Ureter (tissue), 1 donor: ENCODE data around the gene METAP2. TPM values are rescaled to one million over a fixed set of nuclear protein-coding genes. Genes with fewer than 3 reads are reported as not detected.
A peak's percentile ranks its signal among the peaks of the same experiment; 100 is the strongest.
"Not testable (repeated sequence)": the region's sequence is repeated elsewhere in the genome, so short reads cannot be mapped to it uniquely, and the experiment has no call there.

Experiments
- DNase-seq: peaks from one replicate; pipeline ENCODE4 v3.0.0-alpha.2; 2020; ENCODE audit warnings: low spot score
- total RNA-seq: library from RNA; stranded (reverse); gene quantifications from one replicate; pipeline ENCODE4 v1.2.4, GENCODE V29; 2023
- donor health status: DM: yes; HTN: yes; CAD: no.

The METAP2 gene
- total RNA-seq, 1 donor from 2014 or later = 56.5 TPM

DNA sequence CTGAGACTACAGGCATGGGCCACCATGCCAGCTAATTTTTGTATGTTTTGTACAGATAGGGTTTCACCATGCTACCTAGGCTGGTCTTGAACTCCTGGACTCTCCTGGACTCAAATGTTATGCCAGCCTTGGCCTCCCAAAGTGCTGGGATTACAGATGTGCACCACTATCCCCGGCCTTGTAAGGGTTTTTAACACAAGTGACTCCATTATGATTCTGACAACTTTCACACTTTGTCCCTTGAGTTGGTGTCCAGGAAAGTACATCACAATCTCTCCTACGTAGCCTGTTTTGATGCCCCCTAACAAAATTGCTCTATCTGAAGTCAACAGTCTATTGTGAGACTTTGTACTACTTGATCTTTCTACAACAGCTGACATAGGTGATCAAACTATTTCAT is 11.4 kb upstream of the METAP2 start:
- no peak for DNase-seq

DNA sequence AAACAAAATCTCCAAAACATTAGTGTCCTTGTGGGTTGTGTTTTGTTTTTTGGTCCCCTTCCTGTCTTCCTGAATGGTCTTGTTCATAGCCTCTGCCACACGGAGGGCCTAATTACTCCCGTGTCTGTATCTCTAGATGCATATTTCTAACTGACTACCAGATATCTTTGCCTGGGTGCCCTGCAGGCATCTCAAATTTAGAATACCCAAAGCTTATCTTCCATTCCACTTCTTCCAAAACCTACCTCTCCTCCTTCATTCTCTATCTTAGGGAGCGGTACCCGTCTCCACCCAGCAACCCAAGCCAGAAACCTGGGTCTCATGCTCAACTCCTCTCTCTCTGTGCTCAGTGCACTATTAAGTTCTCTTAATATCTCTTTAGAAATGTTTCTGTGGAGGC is 10.9 kb upstream of the METAP2 start:
- DNase-seq = no peak

DNA sequence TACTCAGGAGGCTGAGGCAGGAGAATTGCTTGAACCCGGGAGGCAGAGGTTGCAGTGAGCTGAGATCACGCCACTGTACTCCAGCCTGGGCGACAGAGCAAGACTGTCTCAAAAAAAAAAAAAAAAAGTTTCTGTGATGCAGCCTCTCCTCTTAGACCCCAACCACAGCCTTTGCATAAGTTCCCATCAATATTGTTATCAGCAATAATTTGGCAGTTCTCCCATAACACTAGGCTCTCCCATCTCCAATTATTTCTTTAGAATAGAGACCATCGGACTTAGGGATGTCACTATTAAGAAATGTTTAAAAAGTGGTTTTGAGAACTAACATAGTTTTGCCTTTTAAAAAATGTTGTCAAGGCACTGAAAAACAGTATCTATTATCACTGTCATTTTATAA is 10.2 kb upstream of the METAP2 start:
- DNase-seq = not testable (repeated sequence)

DNA sequence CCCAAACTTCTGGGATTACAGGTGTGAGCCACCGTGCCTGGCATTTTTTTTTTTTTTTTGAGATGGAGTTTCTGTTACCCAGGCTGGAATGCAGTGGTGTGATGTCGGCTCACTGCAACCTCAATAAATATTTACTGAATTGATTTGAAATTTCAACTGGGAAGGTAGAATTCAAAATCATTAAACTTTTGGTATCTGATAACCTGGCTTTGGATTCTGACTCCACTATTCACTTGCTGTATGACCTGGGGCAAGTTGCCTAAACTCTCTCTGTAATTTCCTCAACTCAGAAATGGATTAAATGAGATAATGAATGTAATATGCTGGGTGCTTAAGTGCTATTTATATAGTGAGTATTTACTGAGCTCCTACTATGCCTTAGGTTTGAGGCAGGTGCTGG is 8.7 kb upstream of the METAP2 start:
- no peak for DNase-seq

DNA sequence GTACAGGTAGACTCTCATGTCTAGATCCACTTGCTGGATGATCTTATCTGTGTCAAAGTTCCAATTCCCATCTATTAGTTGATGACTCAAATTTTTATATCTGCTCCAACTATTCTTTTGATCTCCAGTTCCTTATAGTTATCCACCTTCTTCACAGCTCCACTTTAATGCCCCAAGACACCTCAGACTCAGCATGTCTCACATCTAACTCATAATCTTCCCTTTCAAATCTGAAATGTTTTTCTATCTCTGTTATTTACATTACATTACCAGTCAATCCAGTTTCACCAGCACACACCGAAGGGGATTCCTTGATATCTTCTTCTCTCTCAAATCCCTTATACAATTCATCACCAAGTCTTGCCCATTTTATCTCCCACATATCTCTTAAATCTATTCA is 3.7 kb upstream of the METAP2 start:
- DNase-seq = no peak

DNA sequence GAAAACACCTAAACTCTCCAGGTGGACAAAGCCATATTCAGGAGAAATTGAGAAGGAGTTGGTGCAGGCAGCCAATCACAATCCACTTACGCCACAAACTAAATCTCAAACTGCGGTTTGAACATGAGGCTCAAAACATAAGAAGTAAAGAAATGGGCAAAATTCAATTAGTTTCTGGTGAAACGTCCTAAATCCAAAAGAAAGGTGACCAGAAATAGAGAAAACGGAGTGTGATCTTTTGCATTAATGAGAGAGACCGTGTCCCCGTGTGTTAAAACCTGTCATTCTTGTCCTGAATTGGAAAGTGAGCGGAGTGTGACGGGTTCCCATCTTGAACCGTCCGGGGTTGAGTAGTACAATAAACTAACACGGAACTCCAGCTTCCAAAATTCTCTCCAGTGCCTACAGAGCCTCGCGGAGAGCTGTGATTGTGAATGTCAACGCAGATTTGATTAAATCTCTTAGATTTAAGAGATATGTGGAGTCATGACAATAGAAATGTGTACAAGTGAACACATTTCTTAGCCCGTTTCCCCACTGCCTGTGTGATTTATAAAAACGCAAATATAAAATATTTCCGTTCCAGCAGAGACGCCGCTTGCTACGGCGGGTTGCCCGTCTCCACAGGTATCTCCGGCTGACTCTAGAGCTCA is 595 bp upstream of the METAP2 start:
- DNase-seq = peak; percentile 57

DNA sequence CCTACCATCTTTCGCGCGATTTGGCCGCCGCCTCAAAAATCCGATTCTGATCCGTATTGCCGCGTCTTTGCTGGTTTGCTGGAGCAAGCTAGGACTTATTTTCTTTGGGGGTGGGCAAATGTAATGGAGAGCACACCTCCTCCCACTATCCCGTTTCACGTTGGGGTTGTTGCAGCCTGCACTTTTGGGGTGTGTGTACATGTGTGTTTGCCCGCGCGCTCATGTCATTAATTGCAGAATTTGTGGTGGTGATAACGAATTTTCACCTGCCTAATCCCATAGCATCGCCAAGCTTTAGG is 657 bp downstream of the METAP2 start:
- DNase-seq = no peak

DNA sequence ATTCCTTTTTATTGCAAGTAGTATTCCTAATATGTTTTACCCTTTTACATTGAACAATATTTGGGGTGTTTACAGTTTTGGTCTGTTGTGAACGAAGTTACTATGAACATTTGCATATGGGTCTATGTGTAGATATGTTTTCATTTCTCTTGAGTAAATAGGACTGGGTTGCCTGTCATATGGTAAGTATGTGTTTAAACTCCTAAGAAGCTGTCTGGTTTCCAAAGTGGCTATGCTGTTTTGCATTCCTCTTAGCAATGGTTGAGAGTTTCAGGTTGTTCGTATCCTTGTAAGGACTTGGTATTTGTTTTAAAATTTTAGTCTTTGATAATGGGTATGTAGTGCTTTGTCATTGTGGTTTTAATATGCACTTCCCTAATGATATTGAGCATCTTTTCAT is 6.3 kb downstream of the METAP2 start:
- no peak for DNase-seq

DNA sequence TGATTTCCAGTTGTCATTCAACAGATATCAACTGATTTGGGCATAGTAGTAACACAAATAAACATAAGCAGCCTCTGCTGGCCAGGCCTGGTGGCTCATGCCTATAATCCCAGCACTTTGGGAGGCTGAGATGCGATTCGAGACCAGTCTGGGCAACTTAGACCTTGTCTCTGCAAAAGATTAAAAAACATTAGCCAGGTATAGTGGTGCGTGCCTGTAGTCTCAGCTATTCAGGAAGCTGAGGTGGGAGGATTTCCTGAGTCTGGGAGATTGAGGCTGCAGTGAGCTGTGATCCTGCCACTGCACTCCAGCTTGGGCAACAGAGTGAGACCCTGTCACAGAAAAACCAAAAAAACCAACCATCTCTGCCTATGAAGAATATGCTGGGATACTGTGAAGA is 7.1 kb downstream of the METAP2 start:
- no peak for DNase-seq

DNA sequence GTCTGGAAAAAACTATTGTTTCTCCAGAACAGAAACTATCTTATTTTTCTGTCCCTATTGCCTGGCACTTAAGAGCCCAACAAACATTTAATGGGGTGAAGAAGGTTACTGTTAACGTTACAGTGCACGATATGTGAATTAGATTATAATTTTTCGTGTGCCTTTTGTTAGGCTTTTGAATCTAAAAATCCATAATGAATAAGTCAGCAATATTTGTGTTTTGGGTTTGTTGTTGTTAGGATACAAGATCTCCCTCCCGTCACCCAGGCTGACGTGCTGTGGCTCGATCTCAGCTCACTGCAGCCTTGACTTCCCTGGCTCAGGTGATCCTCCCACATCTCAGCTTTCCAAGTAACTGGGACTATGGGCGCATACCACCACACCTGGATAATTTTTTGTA is 7.9 kb downstream of the METAP2 start:
- no peak for DNase-seq

DNA sequence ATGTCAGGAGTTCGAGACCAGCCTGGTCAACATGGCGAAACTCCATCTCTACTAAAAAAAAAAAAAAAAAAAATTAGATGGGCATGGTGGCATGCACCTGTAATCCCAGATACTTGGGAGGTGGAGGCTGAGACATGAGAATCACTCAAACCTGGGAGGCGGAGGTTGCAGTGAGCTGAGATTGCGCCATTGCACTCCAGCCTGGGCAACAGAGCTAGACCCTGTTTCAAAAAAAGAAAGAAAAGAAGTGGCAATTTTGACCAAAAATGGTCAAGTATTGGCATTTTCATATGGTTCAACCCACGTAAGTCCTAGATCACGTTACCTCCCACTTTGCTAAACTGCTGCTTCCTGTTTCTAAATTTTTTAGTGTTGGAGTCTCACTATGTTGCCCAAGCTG is 8.6 kb downstream of the METAP2 start:
- not testable (repeated sequence) for DNase-seq

DNA sequence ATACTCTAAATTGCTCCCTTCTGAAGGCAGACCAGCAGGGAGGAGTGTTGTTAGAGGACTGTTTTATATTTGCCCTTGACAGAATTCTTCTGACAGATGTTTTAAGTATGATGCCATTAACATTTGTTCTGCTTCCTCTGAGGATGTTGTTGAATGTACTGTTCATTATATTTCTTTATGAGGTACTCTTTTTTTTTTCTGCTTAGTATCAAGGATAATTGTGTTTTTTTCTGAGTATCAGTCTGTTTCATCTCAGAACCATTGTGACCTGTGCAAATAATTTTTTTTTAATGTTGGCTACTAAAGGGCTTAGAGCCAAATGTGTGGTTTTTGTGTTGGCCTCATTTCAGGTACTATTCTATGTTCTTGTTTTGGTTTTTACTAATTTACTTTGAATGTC is 10.6 kb downstream of the METAP2 start:
- DNase-seq = no peak

DNA sequence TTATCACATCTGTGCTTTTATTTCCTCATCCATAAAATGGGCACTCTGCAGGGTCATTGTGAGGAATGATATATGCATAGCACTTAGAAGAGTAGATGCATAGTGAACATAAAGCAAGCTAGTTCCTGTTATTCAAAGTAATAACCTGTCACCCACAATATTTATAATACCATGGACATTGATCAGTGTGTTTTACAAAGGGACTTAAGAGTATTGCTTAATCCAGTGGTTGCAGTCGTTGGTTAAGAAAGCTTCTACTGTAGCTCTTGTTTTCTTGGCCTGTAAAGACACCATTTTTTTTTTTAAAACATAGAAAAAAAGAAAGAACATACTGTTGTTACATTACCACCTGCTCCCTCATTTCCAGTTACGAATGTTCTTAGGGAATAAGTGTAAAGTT is 13.1 kb downstream of the METAP2 start:
- DNase-seq = no peak

DNA sequence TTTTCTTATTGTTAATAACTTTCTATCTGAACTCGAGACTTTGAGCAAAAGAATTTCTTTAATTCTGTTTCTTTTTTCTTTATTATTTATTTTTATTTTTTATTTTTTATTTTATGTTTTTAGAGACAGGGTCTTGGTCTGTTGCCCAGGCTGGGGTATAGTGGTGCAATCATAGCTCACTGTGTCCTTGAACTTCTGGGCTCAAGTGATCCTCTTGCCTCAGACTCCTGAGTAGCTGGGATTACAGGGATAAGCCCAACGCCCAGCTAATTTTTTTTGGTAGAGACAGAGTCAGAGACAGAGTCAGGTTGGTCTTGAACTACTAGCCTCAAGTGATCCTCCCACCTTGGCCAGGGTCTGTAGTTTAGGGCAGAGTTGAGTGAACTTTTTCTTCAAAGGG is 18.5 kb downstream of the METAP2 start:
- no peak for DNase-seq

DNA sequence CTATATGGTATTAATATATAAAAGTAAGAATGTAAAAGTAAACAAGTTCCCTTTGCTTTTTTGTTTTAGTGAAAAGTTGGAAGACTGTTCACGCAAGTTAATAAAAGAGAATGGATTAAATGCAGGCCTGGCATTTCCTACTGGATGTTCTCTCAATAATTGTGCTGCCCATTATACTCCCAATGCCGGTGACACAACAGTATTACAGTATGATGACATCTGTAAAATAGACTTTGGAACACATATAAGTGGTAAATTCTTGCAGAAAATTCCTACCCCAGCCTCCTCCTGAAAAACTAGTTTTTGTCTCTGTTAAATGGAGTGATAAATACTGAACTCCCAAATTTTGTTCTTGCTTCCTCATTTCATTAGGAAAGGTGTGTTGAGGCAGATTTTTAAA is 20.9 kb downstream of the METAP2 start:
- no peak for DNase-seq

DNA sequence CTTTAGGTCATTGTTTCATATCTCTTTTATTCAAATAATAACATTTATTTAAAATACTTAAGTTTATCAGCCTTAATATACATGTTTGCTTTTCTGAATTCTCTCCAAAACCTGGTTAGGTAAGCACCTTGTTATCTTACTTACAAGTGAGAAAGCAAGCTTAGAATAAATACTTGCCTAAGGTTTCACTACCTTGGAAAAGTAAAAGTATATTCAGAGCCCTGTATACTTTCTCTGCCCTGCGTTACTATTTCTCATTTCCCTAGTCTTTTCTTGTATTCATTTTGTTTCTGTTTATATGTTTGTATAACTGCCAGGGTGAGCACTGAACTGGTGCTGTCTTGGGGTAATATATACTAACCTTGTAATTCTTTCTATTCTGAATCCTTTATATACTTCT is 21.5 kb downstream of the METAP2 start:
- no peak for DNase-seq

DNA sequence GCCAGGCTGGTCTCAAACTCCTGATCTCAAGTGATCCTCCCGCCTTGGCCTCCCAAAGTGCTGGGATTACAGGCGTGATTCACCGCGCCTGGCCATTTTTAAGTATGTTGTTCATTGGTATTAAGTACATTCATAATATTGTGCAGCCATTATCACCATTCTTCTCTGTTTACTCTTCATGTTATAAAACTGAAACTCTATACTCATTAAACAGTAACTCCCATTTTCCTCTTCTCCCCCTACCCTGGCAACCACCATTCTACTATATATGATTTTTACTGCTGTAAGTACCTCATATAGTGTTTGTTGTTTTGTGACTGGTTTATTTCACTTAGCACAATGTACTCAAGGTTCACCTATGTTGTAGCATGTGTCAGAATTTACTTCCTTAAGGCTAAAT is 23.1 kb downstream of the METAP2 start:
- DNase-seq = no peak

DNA sequence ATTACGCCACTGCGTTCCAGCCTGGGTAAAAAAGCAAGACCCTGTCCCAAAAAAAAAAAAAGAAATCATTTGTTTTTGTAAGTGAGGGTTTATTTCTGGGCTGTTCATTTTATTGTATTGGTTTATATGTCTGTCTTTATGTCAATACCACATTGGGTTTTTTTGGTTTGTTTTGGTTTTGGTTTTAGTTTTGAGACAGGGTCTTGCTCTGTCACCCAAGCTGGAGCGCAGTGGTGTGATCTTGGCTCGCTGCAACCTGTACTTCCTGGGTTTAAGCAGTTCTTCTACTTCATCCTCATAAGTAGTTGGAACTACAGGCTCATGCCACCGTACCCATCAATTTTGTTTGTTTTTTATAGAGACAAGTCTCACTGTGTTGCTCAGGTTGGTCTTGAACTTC is 25.0 kb downstream of the METAP2 start:
- DNase-seq = no peak

DNA sequence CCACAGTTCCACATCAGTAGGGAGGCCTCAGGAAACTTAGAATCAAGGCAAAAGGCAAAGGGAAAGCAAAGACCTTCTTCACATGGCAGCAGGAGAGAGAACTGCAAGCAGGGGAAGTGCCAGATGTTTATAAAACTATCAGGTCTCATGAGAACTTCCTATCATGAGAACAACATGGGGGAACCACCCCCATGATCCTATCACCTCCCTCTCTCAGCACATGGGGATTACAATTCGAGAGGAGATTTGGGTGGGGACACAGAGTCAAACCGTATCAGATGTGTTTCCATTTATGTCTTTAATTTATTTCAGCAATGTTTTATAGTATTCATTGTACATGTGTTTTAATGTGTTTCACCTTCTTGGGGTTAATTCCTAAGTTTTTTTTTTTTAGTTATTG is 25.8 kb downstream of the METAP2 start:
- DNase-seq = no peak

DNA sequence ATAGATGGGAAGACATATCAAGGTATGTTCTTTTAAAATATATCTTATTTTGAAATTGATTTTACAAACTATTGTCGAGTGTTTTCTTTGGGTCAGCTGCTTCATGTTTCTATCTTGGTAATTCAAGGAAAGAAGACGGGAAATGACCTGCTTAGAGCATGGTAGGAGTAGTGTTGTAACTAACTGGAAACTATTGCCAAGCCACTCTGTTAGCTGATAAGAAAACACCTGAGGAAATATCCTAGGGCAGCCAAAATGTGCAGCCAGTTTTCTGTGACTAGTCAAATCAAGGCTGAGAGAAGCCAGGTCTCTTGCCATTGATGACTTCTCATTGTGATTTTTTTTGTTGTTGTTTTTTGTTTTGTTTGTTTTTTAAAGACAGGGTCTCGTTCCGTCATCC is 30.2 kb downstream of the METAP2 start:
- no peak for DNase-seq

DNA sequence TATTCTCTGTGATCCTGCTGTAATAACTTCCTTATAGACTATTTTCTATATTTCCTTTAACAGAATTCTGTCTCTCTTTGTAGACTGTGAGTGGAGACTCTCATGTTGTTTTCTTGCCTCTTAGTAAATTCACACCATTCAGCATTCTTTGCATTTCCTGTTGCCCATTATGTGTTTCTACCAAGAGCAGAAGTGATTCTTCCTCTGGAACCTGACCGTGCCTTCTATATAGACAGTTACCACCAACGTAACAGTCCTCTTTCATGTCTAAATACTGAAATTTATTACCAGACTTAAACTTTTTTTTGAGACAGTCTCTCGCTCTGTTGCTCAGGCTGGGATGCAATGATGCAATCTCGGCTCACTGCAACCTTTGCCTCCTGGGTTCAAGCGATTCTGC is 31.1 kb downstream of the METAP2 start:
- no peak for DNase-seq

DNA sequence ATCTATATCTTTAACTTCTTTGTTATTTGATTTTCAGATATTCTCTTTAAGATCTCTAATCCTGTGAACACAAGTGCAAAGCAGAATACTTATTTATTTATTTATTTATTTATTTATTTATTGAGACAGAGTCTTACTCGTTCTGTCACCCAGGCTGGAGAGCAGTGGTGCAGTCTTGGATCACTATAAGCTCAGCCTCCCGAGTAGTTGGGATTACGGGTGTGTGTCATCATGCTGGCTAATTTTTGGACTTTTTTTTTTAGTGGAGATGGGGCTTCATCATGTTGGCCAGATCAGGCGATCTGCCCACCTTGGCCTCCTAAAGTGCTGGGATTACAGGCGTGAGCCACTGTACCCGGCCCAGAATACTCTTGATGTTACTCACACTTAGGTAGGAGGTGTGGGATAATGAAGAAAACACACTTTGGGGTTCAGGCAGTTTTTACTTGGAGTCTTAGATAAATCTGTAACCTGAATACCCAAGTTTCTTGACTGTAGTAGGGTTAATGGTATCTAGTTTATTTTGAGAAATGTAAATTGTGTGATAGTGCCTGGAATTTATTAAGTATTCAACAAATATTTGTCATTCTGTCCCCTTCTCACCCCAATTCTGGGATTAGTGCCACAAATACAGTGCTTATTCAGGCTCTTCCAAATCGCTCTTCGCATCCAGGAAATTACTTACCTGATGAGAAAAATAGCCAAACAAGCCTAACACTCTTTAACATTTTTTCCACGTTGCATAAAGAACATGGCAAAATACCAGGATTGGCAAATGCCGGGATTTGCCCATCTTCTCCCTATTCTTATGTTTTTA is 33.0 kb downstream of the METAP2 start:
- DNase-seq = no peak

DNA sequence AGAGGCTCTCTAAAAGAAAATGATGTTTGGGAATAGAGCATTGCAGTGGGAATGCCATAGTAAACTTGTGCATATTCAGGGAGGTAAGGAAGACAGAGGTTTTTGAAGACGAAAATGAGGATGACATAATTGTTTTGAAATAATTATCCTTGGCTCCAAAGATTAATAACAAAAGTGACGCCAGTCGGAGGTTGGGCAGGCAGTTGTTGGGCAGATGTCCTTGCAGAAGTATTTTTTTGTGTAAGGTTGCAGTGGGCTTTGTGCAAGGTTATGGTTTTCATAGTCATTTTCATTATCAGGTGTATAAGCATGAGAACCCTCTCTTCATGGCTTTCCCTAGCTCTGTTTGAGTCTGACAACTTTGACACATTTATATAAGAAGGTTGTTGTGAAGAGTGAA is 35.3 kb downstream of the METAP2 start:
- no peak for DNase-seq

DNA sequence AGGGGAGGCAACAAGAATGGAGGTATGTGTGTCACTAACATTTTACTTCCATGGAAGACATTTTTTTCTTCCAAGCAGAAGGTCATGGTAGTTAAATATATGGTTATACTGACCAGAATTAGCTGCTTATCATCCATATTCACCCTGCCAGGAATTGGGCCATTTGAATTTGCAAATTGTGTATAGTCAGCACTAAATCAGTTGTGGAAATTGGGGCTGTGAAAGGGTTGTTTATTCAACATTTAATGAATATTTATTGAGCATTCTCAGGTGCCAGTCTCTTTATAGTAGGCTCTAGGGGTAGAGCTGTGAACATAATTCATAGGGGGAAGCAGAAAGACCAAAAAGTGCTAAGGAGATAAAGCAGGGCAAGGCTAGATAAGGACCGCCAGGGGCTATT is 38.0 kb downstream of the METAP2 start:
- DNase-seq = no peak
